AG04449 (cell line): ENCODE data around the gene ZKSCAN3.

Experiments
- CTCF ChIA-PET: fragments of 350-600 bp; formaldehyde crosslinking; extraction: SDS; loops from one replicate; lab custom pipeline; 2021; ENCODE audit warnings: antibody characterized with exemption; lab: Yijun Ruan, JAX
- POLR2A ChIA-PET: fragments of 400-600, 350-600 bp; formaldehyde crosslinking; extraction: SDS; loops from one replicate; lab custom pipeline; 2020; ENCODE audit warnings: antibody characterized with exemption, inconsistent platforms; lab: Yijun Ruan, JAX
- DNase-seq: peaks from one replicate; pipeline ENCODE4 v3.0.0-alpha.2; 2010; ENCODE audit warnings: low read depth, low spot score
- H3K4me3 ChIP-seq: 2 replicates; pipeline ENCODE4 v1.5.1; 2011; ENCODE audit warnings: low read depth, mild to moderate bottlenecking, control low read depth, low read length
- CTCF ChIP-seq: IDR thresholded peaks from one replicate; pipeline ENCODE4 v1.5.1; 2011; ENCODE audit warnings: mild to moderate bottlenecking, moderate library complexity, low read length, control low read depth, inconsistent platforms; ENCODE audit not compliant: insufficient read depth; ENCODE audit errors: missing control alignments

The ZKSCAN3 gene

GRCh38 chr6:28322661-28323060 lies 27.1 kb upstream of the ZKSCAN3 start:
- no peak for DNase-seq
- CTCF ChIA-PET: no interaction called here

GRCh38 chr6:28323813-28324424 lies 25.8 kb upstream of the ZKSCAN3 start:
- TF ChIP-seq CTCF: no peak
- ChIA-PET POLR2A (no interaction called here), CTCF (no interaction called here)
- H3K4me3 ChIP-seq: no peak overlapping the region
- no peak for DNase-seq

More at GRCh38 chr6:28322661-28323060, 27.1 kb upstream of the ZKSCAN3 start:
- H3K4me3 ChIP-seq: no peak overlapping the region
- POLR2A ChIA-PET: no interaction called here
- TF ChIP-seq CTCF: no peak

- H3K4me3 ChIP-seq: no peak overlapping the region
- POLR2A ChIA-PET: no interaction called here
- no peak for TF ChIP-seq CTCF
- no peak for DNase-seq
- CTCF ChIA-PET: no interaction called here
These were observed 23.3 kb upstream of the ZKSCAN3 start for GRCh38 chr6:28326371-28326948.

- H3K4me3 ChIP-seq: no peak overlapping the region
- no peak for TF ChIP-seq CTCF
- DNase-seq: no peak
- ChIA-PET POLR2A (no interaction called here), CTCF (no interaction called here)
These were observed 19.7 kb upstream of the ZKSCAN3 start for GRCh38 chr6:28330041-28330440.

GRCh38 chr6:28333047-28333446 lies 16.7 kb upstream of the ZKSCAN3 start:
- no peak for TF ChIP-seq CTCF
- ChIA-PET POLR2A (no interaction called here), CTCF (interaction anchor here (1.0 kb wide), 1 partner anchor 23 kb away, joined by 4 read pairs; no protein-coding TSS in a partner anchor)
- no peak for DNase-seq
- no peak overlapping the region for H3K4me3 ChIP-seq

- no peak overlapping the region for H3K4me3 ChIP-seq
- ChIA-PET CTCF (no interaction called here), POLR2A (no interaction called here)
- DNase-seq: no peak
- no peak for TF ChIP-seq CTCF
These were observed 16.1 kb upstream of the ZKSCAN3 start for GRCh38 chr6:28333599-28334018.
